ENCODE results near the gene EBF3. TPM values are rescaled to one million over a fixed set of nuclear protein-coding genes. Genes with fewer than 3 reads are reported as not detected.

The EBF3 gene
- total RNA-seq, 1 donor from 2014 or later = not detected

DNA sequence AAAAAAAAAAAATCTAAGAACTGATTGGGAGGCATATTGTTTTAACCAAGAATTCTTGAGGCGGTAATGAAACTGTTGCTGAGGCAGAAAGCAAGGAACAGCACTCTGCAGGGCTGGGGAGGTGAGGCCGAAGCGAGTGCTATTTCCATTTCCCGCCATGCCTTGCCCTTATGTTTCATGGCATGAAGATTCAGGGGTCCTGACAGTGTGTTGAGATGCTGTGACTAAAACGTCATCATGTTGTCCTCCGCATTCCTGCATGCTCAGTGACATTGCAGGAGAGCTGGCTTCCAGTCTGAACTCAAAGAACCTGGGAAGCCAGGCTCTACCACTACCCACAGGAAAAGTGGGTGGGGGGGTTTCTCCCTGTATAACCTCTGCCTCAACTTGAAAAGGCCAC lies 85.2 kb downstream of the EBF3 start:
- no peaks in the 10 kb centered on the region for H3K36me3 ChIP-seq (ENCODE audit: control insufficient read depth, insufficient read depth, low read length)
- no peak for DNase-seq (ENCODE audit: low read depth)
- no peak overlapping the region for H3K4me3 ChIP-seq (ENCODE audit: low read depth, low read length)
- H3K27me3 ChIP-seq (ENCODE audit: control insufficient read depth, insufficient read depth, low read length) = peaks cover 8% of the 10 kb centered on the region
- TF ChIP-seq, protein P1, sequence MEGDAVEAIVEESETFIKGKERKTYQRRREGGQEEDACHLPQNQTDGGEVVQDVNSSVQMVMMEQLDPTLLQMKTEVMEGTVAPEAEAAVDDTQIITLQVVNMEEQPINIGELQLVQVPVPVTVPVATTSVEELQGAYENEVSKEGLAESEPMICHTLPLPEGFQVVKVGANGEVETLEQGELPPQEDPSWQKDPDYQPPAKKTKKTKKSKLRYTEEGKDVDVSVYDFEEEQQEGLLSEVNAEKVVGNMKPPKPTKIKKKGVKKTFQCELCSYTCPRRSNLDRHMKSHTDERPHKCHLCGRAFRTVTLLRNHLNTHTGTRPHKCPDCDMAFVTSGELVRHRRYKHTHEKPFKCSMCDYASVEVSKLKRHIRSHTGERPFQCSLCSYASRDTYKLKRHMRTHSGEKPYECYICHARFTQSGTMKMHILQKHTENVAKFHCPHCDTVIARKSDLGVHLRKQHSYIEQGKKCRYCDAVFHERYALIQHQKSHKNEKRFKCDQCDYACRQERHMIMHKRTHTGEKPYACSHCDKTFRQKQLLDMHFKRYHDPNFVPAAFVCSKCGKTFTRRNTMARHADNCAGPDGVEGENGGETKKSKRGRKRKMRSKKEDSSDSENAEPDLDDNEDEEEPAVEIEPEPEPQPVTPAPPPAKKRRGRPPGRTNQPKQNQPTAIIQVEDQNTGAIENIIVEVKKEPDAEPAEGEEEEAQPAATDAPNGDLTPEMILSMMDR (IDR thresholded peaks at IDR 0.05; ENCODE audit: insufficient read depth, low read length, poor library complexity, severe bottlenecking) = no peak

DNA sequence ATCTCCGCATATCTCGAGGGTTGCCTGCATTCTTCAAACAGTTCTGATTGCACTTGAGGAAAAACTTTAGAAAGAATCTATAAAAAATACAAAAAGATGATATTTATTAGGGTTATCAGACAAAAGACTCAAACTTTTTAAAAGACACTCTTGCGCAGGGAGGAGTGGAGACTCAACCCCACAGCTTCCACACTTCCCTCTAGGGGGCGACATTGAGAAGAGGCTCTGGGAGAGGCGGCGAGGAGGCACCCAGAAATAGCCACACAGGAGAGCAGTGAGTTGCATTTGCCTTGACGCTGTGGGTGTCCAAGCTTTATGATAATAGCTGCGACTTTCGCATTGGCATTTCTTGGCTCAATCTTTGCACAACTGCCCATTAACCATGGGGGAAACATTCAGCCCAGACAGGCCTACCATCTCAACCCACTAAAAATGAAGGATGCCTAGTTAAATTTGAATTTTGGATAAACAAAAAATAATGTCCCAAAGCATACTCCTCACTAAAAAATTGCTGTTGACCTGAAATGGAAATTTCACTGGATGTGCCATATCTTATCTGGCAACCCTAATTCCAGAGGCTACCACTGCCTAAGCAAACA lies 86.2 kb downstream of the EBF3 start:
- TF ChIP-seq, protein P1 (IDR thresholded peaks at IDR 0.05; ENCODE audit: insufficient read depth, low read length, poor library complexity, severe bottlenecking) = peak; percentile 43
- no peaks in the 10 kb centered on the region for H3K36me3 ChIP-seq (ENCODE audit: control insufficient read depth, insufficient read depth, low read length)
- peaks cover 8% of the 10 kb centered on the region for H3K27me3 ChIP-seq (ENCODE audit: control insufficient read depth, insufficient read depth, low read length)
- DNase-seq (ENCODE audit: low read depth) = no peak
- no peak overlapping the region for H3K4me3 ChIP-seq (ENCODE audit: low read depth, low read length)

DNA sequence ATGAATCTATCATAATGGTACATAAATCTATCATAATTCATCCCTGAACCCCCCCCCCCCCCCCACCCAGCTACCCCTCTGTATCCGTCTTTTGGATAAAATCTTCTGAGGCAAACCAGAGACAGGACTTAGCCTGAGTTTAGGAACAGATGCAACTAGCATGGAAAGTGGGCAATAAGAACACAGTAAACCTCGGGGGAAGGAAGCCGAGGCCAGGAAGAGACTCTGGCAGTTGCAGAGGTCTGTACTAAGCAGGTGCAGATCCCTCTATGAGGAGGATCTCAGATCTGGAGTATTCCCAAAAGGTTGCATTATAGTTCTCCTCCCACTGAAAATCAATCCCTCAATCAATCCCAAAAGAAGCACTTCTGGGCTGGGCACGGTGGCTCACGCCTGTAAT lies 87.2 kb downstream of the EBF3 start:
- Histone ChIP-seq H3K4me3 (ENCODE audit: low read depth, low read length) (no peak overlapping the region), H3K36me3 (ENCODE audit: control insufficient read depth, insufficient read depth, low read length) (no peaks in the 10 kb centered on the region), H3K27me3 (ENCODE audit: control insufficient read depth, insufficient read depth, low read length) (peaks cover 8% of the 10 kb centered on the region)
- TF ChIP-seq, protein P1 (IDR thresholded peaks at IDR 0.05; ENCODE audit: insufficient read depth, low read length, poor library complexity, severe bottlenecking) = no peak
- DNase-seq (ENCODE audit: low read depth) = no peak

DNA sequence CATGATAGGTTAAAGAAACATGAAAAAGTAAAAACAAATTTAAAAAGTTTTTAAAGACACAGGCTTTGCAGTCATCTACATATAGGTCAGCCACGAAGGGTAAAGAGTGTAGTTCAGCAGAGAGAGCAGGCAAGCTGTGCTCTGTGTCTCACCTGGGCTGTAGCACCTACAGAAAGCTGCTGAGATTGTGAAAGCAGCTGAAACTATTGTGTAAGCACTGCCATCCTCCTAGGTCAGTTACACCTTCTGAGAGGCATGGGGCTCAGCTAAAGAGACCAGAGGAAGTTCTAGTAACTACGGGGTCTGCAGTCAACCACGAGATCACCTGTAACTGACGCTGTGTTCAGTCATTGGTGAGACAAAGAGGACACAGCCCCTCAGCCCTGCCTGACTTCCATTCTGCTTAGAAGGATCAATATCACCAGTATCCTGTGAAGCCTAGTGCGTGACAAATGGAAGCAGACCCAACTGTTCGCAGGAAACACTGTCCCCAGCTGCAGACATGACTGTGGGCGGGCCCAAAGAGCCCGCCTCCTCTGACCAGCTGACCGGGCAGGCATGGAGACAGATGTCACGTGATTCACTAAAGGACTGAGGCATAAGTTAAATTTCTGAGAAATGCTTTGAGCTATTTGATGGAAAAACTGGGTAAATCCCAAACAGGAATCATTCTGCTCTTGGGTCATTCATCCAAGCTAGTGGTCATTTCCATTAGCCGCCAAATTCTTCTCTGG lies 87.9 kb downstream of the EBF3 start:
- Histone ChIP-seq H3K4me3 (ENCODE audit: low read depth, low read length) (no peak overlapping the region), H3K27me3 (ENCODE audit: control insufficient read depth, insufficient read depth, low read length) (peaks cover 5% of the 10 kb centered on the region), H3K36me3 (ENCODE audit: control insufficient read depth, insufficient read depth, low read length) (no peaks in the 10 kb centered on the region)
- no peak for DNase-seq (ENCODE audit: low read depth)
- TF ChIP-seq, protein P1 (IDR thresholded peaks at IDR 0.05; ENCODE audit: insufficient read depth, low read length, poor library complexity, severe bottlenecking) = no peak

DNA sequence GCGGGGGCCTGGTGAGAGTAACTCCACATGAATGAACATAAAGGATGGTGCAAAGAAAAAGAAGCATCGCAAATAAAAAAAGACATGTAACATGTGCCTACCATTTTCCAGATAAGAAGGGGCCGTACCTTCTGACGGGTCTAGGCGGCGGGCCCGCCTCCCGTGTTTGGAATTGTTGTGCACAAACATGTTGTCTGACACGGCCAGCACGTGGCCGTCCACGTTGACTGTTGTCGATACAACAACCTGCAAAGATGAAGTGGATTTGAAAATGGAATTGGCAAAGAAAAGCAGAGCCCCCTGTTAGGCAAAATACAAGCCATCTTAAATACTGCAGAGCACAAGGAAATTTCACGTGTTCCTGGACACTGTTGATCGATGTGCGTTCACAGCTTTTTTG lies 90.7 kb downstream of the EBF3 start:
- Histone ChIP-seq H3K4me3 (ENCODE audit: low read depth, low read length) (no peak overlapping the region), H3K27me3 (ENCODE audit: control insufficient read depth, insufficient read depth, low read length) (no peaks in the 10 kb centered on the region), H3K36me3 (ENCODE audit: control insufficient read depth, insufficient read depth, low read length) (no peaks in the 10 kb centered on the region)
- TF ChIP-seq, protein P1 (IDR thresholded peaks at IDR 0.05; ENCODE audit: insufficient read depth, low read length, poor library complexity, severe bottlenecking) = no peak
- no peak for DNase-seq (ENCODE audit: low read depth)

Measured in kidney epithelial cell (primary cell).